Spleen (tissue), 11 donors: ENCODE data around the gene ERICH6B. TPM values are rescaled to one million over a fixed set of nuclear protein-coding genes. Genes with fewer than 3 reads are reported as not detected.

Experiments
- DNase-seq: peaks from one replicate; pipeline ENCODE4 v3.0.0-alpha.2; 2020
- H3K27ac ChIP-seq, 8 donors: fragments of 200-600 bp; sonication (generic) in 7 of 8; 1 replicate in 4 of 8; 2 replicates in 4 of 8; pipeline versions ENCODE4 v1.5.0 to v1.8.0; 2016 to 2021; ENCODE audit warnings: inconsistent platforms in 4 of 8, mild to moderate bottlenecking in 4 of 8, moderate library complexity in 1 of 8
- H3K27me3 ChIP-seq, 7 donors: fragments of 200-600 bp; sonication (generic) in 6 of 7; replicated peaks in 1 of 7; 1 replicate in 4 of 7; 2 replicates in 3 of 7; pipeline versions ENCODE4 v1.5.0 to v1.8.0; 2016 to 2021; ENCODE audit warnings: inconsistent platforms in 3 of 7, mild to moderate bottlenecking in 1 of 7
- H3K36me3 ChIP-seq, 6 donors: fragments of 200-600 bp; sonication (generic) in 5 of 6; 1 replicate in 4 of 6; 2 replicates in 2 of 6; pipeline versions ENCODE4 v1.5.0 to v1.8.0; 2016 to 2021; ENCODE audit warnings: inconsistent platforms in 2 of 6
- H3K4me1 ChIP-seq, 6 donors: fragments of 200-600 bp; sonication (generic) in 5 of 6; 1 replicate in 3 of 6; 2 replicates in 3 of 6; pipeline versions ENCODE4 v1.5.0 to v1.8.0; 2016 to 2021; ENCODE audit warnings: inconsistent platforms in 3 of 6
- H3K4me3 ChIP-seq, 8 donors: fragments of 200-600 bp; sonication (generic) in 7 of 8; 1 replicate in 4 of 8; 2 replicates in 4 of 8; pipeline versions ENCODE4 v1.5.0 to v1.8.0; 2016 to 2021; ENCODE audit warnings: inconsistent platforms in 4 of 8, mild to moderate bottlenecking in 4 of 8, moderate library complexity in 2 of 8
- H3K9me3 ChIP-seq, 8 donors: fragments of 200-600 bp; sonication (generic) in 7 of 8; 1 replicate in 4 of 8; 2 replicates in 4 of 8; pipeline versions ENCODE4 v1.5.0 to v1.8.0; 2016 to 2021; ENCODE audit warnings: inconsistent platforms in 4 of 8
- CTCF ChIP-seq, 11 experiments: fragments of 200-600 bp in 7 of 11; fragments of 450-650 bp in 4 of 11; sonication (generic) in 4 of 11; IDR thresholded peaks in 8 of 11; conservative IDR thresholded peaks in 3 of 11; 1 replicate in 7 of 11; 2 replicates in 4 of 11; pipeline versions ENCODE4 v1.4.0 to v1.8.0; 2016 to 2021; ENCODE audit warnings: antibody characterized with exemption in 11 of 11, inconsistent platforms in 4 of 11, mild to moderate bottlenecking in 1 of 11
- POLR2A ChIP-seq, 3 donors: fragments of 450-650 bp; IDR thresholded peaks; one replicate each; pipeline ENCODE4 v1.5.1; 2017; ENCODE audit warnings: antibody characterized with exemption in 3 of 3, mild to moderate bottlenecking in 1 of 3
- POLR2AphosphoS5 ChIP-seq, 3 donors: sonication (generic); formaldehyde crosslinking; IDR thresholded peaks; one replicate each; pipeline ENCODE4 v1.5.1; 2017; ENCODE audit warnings: antibody characterized with exemption in 3 of 3
- WGBS, 5 donors: extraction: QIAGEN DNeasy Blood & Tissue Kit in 3 of 5; methylation state at CpG; one replicate each; pipeline versions ENCODE4 v1.1.5 to v1.1.7; 2013 to 2018; 5-methylcytosine and 5-hydroxymethylcytosine counted together
- intact Hi-C: fragments of 100-400 bp; cut with DNase I; formaldehyde crosslinking; loops from one replicate; pipeline ENCODE4 v1.15.0; 2023; ENCODE audit warnings: low total_unique reads
- polyA plus RNA-seq, 3 donors: library from polyadenylated mRNA; stranded (reverse); fragments of 200-250 nt; gene quantifications; one replicate each; pipeline ENCODE4 v1.2.1, GENCODE V29; 2013
- total RNA-seq, 7 donors: library from RNA; depleted of rRNA in 3 of 7; stranded (reverse); fragments of >200 nt in 3 of 7; fragmentation: NEBNext Ultra II Directional in 4 of 7; extraction: Animal tissue kit (Norgen Biotek cat#: 25700) in 4 of 7; gene quantifications; one replicate each; pipeline versions ENCODE4 v1.1.0 to v1.2.1, GENCODE V29; 2016 to 2021
- donor health status: healthy with polysubstance abuse.
- donor health status: DM: no; HTN: no; CAD: no; lungs with moderate emphysema.
- donor health status: DM: no; HTN: no; CAD: no.
- donor health status: Bipolar disorder and iron deficiency.
- donor health status: healthy.
- donor health status: DM: no; HTN: no; CAD: no.
- donor health status: DM: yes; HTN: yes; CAD: no.

Gene ERICH6B
- total and polyA plus RNA-seq, 10 donors, result not detected

DNA sequence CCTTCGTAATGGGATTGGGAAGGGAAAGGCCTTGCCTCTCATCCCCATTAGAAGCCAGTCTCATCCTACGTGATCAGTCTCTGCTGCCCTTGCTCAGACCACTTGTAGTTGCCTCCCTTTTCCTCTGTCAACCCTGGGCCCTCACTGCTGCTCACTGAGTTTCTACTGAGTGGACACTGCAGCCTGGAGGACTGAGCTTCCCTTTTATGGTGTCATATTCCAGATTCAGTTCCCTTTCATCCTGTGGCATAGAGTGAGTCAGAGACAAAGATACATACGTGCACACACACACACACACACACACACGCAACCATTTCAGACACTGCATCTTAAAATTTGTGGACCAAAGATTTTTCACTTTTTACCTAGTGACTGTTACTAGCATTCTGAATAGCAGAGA, 94.2 kb downstream of the ERICH6B start:
- WGBS, 5 donors, result 76 to 83% (median 82%) methylated on average over 4 of the region's 4 CpGs
- no peaks in the 10 kb centered on the region for H3K4me1 ChIP-seq
- peak overlapping the region in 3 of 8 donors; percentile 26 to 49 (median 33) for H3K27ac ChIP-seq
- H3K4me3 ChIP-seq, result no peak overlapping the region
- DNase-seq, result no peak
- H3K9me3 ChIP-seq, result no peaks in the 10 kb centered on the region
- H3K27me3 ChIP-seq, result no peaks in the 10 kb centered on the region
- intact Hi-C loops, result no loop called here
- TF ChIP-seq POLR2AphosphoS5 (IDR thresholded peaks at IDR 0.05) (peak in 1 of 3 donors; percentile 62), POLR2A (IDR thresholded peaks at IDR 0.05) (no peak)
- H3K36me3 ChIP-seq, result peaks cover 4 to 100% (median 64%) of the 10 kb centered on the region in 6 donors

GRCh38 chr13:45519493-45519892, 96.0 kb downstream of the ERICH6B start:
- DNase-seq, result no peak
- no peak overlapping the region for H3K4me3 ChIP-seq
- WGBS, 5 donors, result 56 to 88% (median 64%) methylated on average over 4 of the region's 4 CpGs
- no peaks in the 10 kb centered on the region for H3K4me1 ChIP-seq
- intact Hi-C loops, result no loop called here
- H3K9me3 ChIP-seq, result no peaks in the 10 kb centered on the region
- TF ChIP-seq POLR2AphosphoS5 (IDR thresholded peaks at IDR 0.05) (no peak), POLR2A (IDR thresholded peaks at IDR 0.05) (no peak), CTCF (IDR thresholded peaks at IDR 0.05 in 8 of 11, conservative IDR thresholded peaks at IDR 0.05 in 3 of 11) (no peak)
- no peaks in the 10 kb centered on the region for H3K27me3 ChIP-seq
- peaks cover 4 to 100% (median 70%) of the 10 kb centered on the region in 6 donors for H3K36me3 ChIP-seq
- H3K27ac ChIP-seq, result no peak overlapping the region

DNA sequence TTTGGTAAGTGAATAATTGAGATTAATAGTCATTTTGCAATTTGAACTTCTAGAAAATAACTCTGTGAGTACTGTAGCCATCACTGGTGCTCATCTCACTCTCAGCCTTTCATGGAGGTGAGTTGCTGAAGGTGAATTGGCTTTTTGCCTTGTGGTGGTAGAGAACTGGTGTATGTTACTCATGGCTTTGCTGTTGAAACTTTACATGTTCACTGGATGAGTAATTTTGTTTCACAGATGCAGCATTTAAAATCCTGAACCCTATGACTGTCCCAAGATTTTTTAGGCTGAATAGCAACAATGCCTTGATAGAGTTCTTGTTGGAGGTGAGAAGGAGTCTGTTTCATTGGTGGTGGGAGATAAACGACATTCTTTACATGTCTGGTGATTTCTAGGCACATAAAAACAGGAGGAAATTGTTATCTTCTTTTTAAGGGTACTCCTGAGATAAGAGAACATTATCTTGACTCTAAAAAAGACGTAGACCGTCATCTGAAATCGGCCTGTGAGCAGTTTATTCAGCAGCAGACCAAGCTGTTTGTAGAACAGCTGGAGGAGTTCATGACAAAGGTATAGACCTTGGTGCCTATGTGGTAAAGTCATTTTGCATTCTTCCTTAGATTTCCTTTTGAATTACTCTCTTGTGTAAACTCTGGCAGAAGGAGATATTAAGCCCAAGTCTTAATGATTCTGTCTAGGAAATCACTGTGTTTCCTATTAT, 96.9 kb downstream of the ERICH6B start:
- H3K4me3 ChIP-seq, result no peak overlapping the region
- intact Hi-C loops, result no loop called here
- no peak overlapping the region for H3K27ac ChIP-seq
- TF ChIP-seq POLR2A (IDR thresholded peaks at IDR 0.05) (no peak), CTCF (IDR thresholded peaks at IDR 0.05 in 8 of 11, conservative IDR thresholded peaks at IDR 0.05 in 3 of 11) (no peak), POLR2AphosphoS5 (IDR thresholded peaks at IDR 0.05) (no peak)
- no peak for DNase-seq
- H3K27me3 ChIP-seq, result no peaks in the 10 kb centered on the region
- H3K36me3 ChIP-seq, result peaks cover 4 to 100% (median 69%) of the 10 kb centered on the region in 6 donors
- no peaks in the 10 kb centered on the region for H3K9me3 ChIP-seq
- 75 to 88% (median 81%) methylated on average over 4 of the region's 4 CpGs for WGBS, 5 donors
- no peaks in the 10 kb centered on the region for H3K4me1 ChIP-seq

DNA sequence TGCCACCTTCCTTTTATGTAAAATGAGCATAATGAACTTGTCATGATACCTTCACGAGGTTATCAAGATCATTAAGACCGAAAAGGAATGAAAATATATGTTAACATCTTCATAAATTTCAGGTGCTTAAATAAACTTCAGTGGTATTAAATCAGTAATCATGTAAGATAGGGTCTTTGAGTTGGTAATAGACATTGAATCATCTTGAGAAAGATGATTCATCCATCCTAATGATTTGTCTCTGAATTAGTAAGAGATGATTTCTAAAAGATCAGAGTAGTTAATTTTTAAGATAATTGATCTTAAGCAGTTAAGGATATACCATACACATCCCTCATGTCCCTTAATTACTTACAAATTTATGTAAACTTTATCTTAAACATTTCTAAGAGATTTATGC, 98.8 kb downstream of the ERICH6B start:
- Histone ChIP-seq H3K4me3 (no peak overlapping the region), H3K4me1 (peaks cover 0 to 4% (median under 1%) of the 10 kb centered on the region in 6 donors), H3K27ac (no peak overlapping the region), H3K27me3 (no peaks in the 10 kb centered on the region), H3K36me3 (peaks cover 4 to 96% (median 78%) of the 10 kb centered on the region in 6 donors), H3K9me3 (no peaks in the 10 kb centered on the region)
- intact Hi-C loops, result no loop called here
- DNase-seq, result no peak
- no peak for TF ChIP-seq POLR2A (IDR thresholded peaks at IDR 0.05)
- WGBS, 5 donors, result 60 to 81% (median 72%) methylated on average over 2 of the region's 2 CpGs

DNA sequence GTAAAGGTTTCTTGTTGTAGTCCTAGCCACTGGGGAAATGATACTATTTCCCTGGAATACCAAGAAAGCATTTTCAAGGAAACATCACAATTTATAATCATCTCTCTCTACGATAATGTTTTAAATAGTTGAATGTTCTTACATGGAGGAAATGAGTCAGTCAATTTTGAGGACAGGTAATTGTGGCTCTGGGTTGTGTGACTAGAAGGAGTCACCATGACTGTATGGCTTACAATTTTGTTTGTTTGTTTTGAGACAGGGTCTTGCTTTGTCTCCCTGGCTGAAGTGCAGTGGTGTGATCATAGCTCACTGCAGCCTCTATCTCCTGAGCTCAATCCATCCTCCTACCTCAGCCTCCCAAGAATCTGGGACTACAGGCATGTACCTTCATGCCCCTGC, 103.4 kb downstream of the ERICH6B start:
- Histone ChIP-seq H3K4me3 (no peak overlapping the region), H3K36me3 (peaks cover 0 to 93% (median 70%) of the 10 kb centered on the region in 6 donors), H3K27me3 (no peaks in the 10 kb centered on the region), H3K27ac (peak overlapping the region in 5 of 8 donors; percentile 4 to 51 (median 9)), H3K4me1 (peaks cover 0 to 19% (median 3%) of the 10 kb centered on the region in 6 donors), H3K9me3 (no peaks in the 10 kb centered on the region)
- no peak for DNase-seq
- intact Hi-C loops, result no loop called here
- TF ChIP-seq CTCF (IDR thresholded peaks at IDR 0.05 in 8 of 11, conservative IDR thresholded peaks at IDR 0.05 in 3 of 11), result no peak
- no peak for TF ChIP-seq POLR2AphosphoS5 (IDR thresholded peaks at IDR 0.05)
- TF ChIP-seq POLR2A (IDR thresholded peaks at IDR 0.05), result no peak
- 57 to 85% (median 80%) methylated on average over 1 of the region's 1 CpG for WGBS, 5 donors
